ENCODE results near the gene TNKS1BP1.

- TF ChIP-seq CTCF (IDR thresholded peaks at IDR 0.05) (no peak), POLR2A (IDR thresholded peaks at IDR 0.05) (no peak)
These were observed 21.3 kb downstream of the TNKS1BP1 start for GRCh38 chr11:57303280-57303989.
